ENCODE results near the gene MGAT3. TPM values are rescaled to one million over a fixed set of nuclear protein-coding genes. Genes with fewer than 3 reads are reported as not detected.

Gene MGAT3
- polyA plus RNA-seq, 1 donor from 2014 or later = 29.1 TPM

GRCh38 chr22:39448205-39449054 is 8.4 kb upstream of the MGAT3 start:
- TF ChIP-seq EP300 (conservative IDR thresholded peaks at IDR 0.05; ENCODE audit: poor library complexity, severe bottlenecking) (no peak), TAF1 (IDR thresholded peaks at IDR 0.05; ENCODE audit: low read depth) (no peak), RAD21 (conservative IDR thresholded peaks at IDR 0.05) (no peak), POLR2AphosphoS5 (IDR thresholded peaks at IDR 0.05) (no peak), SMC3 (conservative IDR thresholded peaks at IDR 0.05; ENCODE audit: poor library complexity) (no peak), EZH2 (IDR thresholded peaks at IDR 0.05; ENCODE audit: borderline replicate concordance, insufficient read depth, low read length, poor library complexity, severe bottlenecking) (no peak), MXI1 (conservative IDR thresholded peaks at IDR 0.05; ENCODE audit: poor library complexity, severe bottlenecking) (no peak)
- TF ChIP-seq, protein P1, sequence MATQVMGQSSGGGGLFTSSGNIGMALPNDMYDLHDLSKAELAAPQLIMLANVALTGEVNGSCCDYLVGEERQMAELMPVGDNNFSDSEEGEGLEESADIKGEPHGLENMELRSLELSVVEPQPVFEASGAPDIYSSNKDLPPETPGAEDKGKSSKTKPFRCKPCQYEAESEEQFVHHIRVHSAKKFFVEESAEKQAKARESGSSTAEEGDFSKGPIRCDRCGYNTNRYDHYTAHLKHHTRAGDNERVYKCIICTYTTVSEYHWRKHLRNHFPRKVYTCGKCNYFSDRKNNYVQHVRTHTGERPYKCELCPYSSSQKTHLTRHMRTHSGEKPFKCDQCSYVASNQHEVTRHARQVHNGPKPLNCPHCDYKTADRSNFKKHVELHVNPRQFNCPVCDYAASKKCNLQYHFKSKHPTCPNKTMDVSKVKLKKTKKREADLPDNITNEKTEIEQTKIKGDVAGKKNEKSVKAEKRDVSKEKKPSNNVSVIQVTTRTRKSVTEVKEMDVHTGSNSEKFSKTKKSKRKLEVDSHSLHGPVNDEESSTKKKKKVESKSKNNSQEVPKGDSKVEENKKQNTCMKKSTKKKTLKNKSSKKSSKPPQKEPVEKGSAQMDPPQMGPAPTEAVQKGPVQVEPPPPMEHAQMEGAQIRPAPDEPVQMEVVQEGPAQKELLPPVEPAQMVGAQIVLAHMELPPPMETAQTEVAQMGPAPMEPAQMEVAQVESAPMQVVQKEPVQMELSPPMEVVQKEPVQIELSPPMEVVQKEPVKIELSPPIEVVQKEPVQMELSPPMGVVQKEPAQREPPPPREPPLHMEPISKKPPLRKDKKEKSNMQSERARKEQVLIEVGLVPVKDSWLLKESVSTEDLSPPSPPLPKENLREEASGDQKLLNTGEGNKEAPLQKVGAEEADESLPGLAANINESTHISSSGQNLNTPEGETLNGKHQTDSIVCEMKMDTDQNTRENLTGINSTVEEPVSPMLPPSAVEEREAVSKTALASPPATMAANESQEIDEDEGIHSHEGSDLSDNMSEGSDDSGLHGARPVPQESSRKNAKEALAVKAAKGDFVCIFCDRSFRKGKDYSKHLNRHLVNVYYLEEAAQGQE (IDR thresholded peaks at IDR 0.05; ENCODE audit: borderline replicate concordance) = no peak
- TF ChIP-seq, protein P2, sequence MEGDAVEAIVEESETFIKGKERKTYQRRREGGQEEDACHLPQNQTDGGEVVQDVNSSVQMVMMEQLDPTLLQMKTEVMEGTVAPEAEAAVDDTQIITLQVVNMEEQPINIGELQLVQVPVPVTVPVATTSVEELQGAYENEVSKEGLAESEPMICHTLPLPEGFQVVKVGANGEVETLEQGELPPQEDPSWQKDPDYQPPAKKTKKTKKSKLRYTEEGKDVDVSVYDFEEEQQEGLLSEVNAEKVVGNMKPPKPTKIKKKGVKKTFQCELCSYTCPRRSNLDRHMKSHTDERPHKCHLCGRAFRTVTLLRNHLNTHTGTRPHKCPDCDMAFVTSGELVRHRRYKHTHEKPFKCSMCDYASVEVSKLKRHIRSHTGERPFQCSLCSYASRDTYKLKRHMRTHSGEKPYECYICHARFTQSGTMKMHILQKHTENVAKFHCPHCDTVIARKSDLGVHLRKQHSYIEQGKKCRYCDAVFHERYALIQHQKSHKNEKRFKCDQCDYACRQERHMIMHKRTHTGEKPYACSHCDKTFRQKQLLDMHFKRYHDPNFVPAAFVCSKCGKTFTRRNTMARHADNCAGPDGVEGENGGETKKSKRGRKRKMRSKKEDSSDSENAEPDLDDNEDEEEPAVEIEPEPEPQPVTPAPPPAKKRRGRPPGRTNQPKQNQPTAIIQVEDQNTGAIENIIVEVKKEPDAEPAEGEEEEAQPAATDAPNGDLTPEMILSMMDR (IDR thresholded peaks at IDR 0.05; ENCODE audit: poor library complexity, severe bottlenecking) = no peak
- Histone ChIP-seq H3K36me3 (ENCODE audit: insufficient read depth, low read length) (no peaks in the 10 kb centered on the region), H3K27ac (ENCODE audit: low read length) (no peak overlapping the region), H3K9me3 (ENCODE audit: low read length) (no peaks in the 10 kb centered on the region), H4K20me1 (ENCODE audit: insufficient read depth) (no peaks in the 10 kb centered on the region), H2AFZ (ENCODE audit: low read depth, low read length) (no peak overlapping the region), H3K9me2 (ENCODE audit: insufficient read depth, low read length) (no peaks in the 10 kb centered on the region), H3K79me2 (replicated peaks; ENCODE audit: insufficient read depth, low read length) (no peaks in the 10 kb centered on the region), H3K27me3 (ENCODE audit: insufficient read depth, low read depth, low read length) (no peaks in the 10 kb centered on the region), H3K4me3 (ENCODE audit: low read length) (no peak overlapping the region), H3K9ac (ENCODE audit: low read length) (no peak overlapping the region), H3K4me2 (ENCODE audit: low read length) (no peak overlapping the region), H3F3A (ENCODE audit: insufficient read depth, low read length, poor library complexity, severe bottlenecking) (no peaks in the 10 kb centered on the region)

DNA sequence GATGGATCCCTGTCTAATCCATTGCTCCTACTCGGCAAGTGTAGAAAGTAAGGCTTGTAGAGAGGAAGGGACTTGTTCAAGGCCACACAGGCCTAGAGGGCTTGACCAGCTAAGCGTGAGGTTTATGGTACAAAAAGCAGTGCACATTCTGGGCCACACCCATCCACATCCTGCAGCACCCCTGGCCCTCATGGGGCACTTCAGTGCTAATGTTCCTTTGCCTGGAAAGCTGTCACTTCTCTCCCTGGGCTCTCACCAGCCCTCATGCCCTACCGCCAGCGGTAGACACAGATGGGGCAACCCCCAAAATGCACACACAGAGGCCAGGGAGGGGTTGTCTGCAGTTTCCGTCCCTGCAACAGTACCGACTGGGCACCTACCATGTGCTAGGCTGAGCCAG is 7.1 kb upstream of the MGAT3 start:
- no peaks in the 10 kb centered on the region for H3K9me3 ChIP-seq (ENCODE audit: low read length)
- H3K4me3 ChIP-seq (ENCODE audit: low read length) = no peak overlapping the region
- no peaks in the 10 kb centered on the region for H3F3A ChIP-seq (ENCODE audit: insufficient read depth, low read length, poor library complexity, severe bottlenecking)
- H3K79me2 ChIP-seq (replicated peaks; ENCODE audit: insufficient read depth, low read length) = no peaks in the 10 kb centered on the region
- H3K36me3 ChIP-seq (ENCODE audit: insufficient read depth, low read length) = no peaks in the 10 kb centered on the region
- H3K4me2 ChIP-seq (ENCODE audit: low read length) = no peak overlapping the region
- H4K20me1 ChIP-seq (ENCODE audit: insufficient read depth) = no peaks in the 10 kb centered on the region
- no peak overlapping the region for H2AFZ ChIP-seq (ENCODE audit: low read depth, low read length)
- H3K27me3 ChIP-seq (ENCODE audit: insufficient read depth, low read depth, low read length) = no peaks in the 10 kb centered on the region
- no peaks in the 10 kb centered on the region for H3K9me2 ChIP-seq (ENCODE audit: insufficient read depth, low read length)
- no peak overlapping the region for H3K27ac ChIP-seq (ENCODE audit: low read length)
- TF ChIP-seq SMC3 (conservative IDR thresholded peaks at IDR 0.05; ENCODE audit: poor library complexity) (no peak), RAD21 (conservative IDR thresholded peaks at IDR 0.05) (no peak), TAF1 (IDR thresholded peaks at IDR 0.05; ENCODE audit: low read depth) (no peak), EP300 (conservative IDR thresholded peaks at IDR 0.05; ENCODE audit: poor library complexity, severe bottlenecking) (no peak), POLR2AphosphoS5 (IDR thresholded peaks at IDR 0.05) (no peak), EZH2 (IDR thresholded peaks at IDR 0.05; ENCODE audit: borderline replicate concordance, insufficient read depth, low read length, poor library complexity, severe bottlenecking) (no peak), MXI1 (conservative IDR thresholded peaks at IDR 0.05; ENCODE audit: poor library complexity, severe bottlenecking) (no peak)
- TF ChIP-seq, protein P1 (IDR thresholded peaks at IDR 0.05; ENCODE audit: borderline replicate concordance) = no peak
- TF ChIP-seq, protein P2 (IDR thresholded peaks at IDR 0.05; ENCODE audit: poor library complexity, severe bottlenecking) = no peak
- no peak overlapping the region for H3K9ac ChIP-seq (ENCODE audit: low read length)

Data from neural cell (in vitro differentiated cells).